ENCODE results near the gene LAMA1. TPM values are rescaled to one million over a fixed set of nuclear protein-coding genes. Genes with fewer than 3 reads are reported as not detected.

LAMA1 gene
- total and polyA plus RNA-seq, 2 of the 8 experiments (the other 6 are each of a cell fraction or from before 2014, with no cell fraction given), result 30.4 to 48.7 TPM

- Histone ChIP-seq H3K9ac (replicated peaks in 1 of 4; ENCODE audit: extremely low read depth in 1 of 4, low read depth in 3 of 4, low read length in 3 of 4) (no peak overlapping the region), H3K23ac (ENCODE audit: insufficient read length) (no peak overlapping the region), H3K79me1 (ENCODE audit: low read depth, low read length) (no peaks in the 10 kb centered on the region), H3K18ac (ENCODE audit: extremely low read depth, low read length) (no peak overlapping the region), H3K36me3 (ENCODE audit: control insufficient read depth in 2 of 4, insufficient read depth in 4 of 4, low read length in 3 of 4) (peaks cover 7 to 46% (median 31%) of the 10 kb centered on the region in 4 experiments), H3K4me2 (ENCODE audit: insufficient read depth in 1 of 2, low read depth in 2 of 2, low read length in 2 of 2) (no peak overlapping the region), H4K8ac (ENCODE audit: extremely low read depth, insufficient read depth, low read length) (no peak overlapping the region), H3K56ac (replicated peaks; ENCODE audit: insufficient read length, low read depth, low read length) (no peak overlapping the region), H3K4me3 (ENCODE audit: extremely low read depth in 1 of 4, insufficient read depth in 2 of 4, low read depth in 3 of 4, low read length in 4 of 4) (no peak overlapping the region), H2BK20ac (ENCODE audit: low read length) (no peak overlapping the region), H4K91ac (replicated peaks; ENCODE audit: insufficient read length, low read length) (no peak overlapping the region), H2BK15ac (ENCODE audit: low read length) (no peak overlapping the region), H3K23me2 (ENCODE audit: low read depth, low read length) (no peaks in the 10 kb centered on the region), H4K20me1 (replicated peaks in 1 of 2; ENCODE audit: control insufficient read depth in 1 of 2, insufficient read depth in 2 of 2, low read length in 2 of 2) (peaks cover 2 to 4% of the 10 kb centered on the region in 2 experiments), H2BK120ac (replicated peaks; ENCODE audit: low read depth, low read length) (no peak overlapping the region), H3K4ac (replicated peaks; ENCODE audit: insufficient read length, low read depth, low read length) (no peak overlapping the region), H4K5ac (ENCODE audit: insufficient read length, low read depth, low read length) (no peak overlapping the region), H3K14ac (ENCODE audit: insufficient read length) (no peak overlapping the region), H2AFZ (ENCODE audit: low read length) (no peak overlapping the region), H3K9me3 (ENCODE audit: insufficient read depth in 2 of 2, low read depth in 1 of 2, low read length in 1 of 2) (0 out of 4 replicates have a peak, but pooled peaks cover 0 to 10% of the 10 kb centered on the region in 2 experiments), H3K27me3 (replicated peaks in 1 of 4; ENCODE audit: control insufficient read depth in 3 of 4, extremely low read depth in 1 of 4, insufficient read depth in 3 of 4, low read length in 3 of 4) (no peaks in the 10 kb centered on the region), H3K79me2 (ENCODE audit: control insufficient read depth in 1 of 2, insufficient read depth in 2 of 2, low read length in 2 of 2) (no peaks in the 10 kb centered on the region), H3K27ac (ENCODE audit: low read depth, low read length) (no peak overlapping the region), H2BK5ac (ENCODE audit: low read depth, low read length) (no peak overlapping the region), H2AK5ac (ENCODE audit: low read depth, low read length) (no peak overlapping the region), H3K4me1 (replicated peaks in 1 of 4; ENCODE audit: control insufficient read depth in 3 of 4, insufficient read depth in 4 of 4, low read length in 3 of 4) (no peaks in the 10 kb centered on the region), H2BK12ac (ENCODE audit: low read depth, low read length) (no peak overlapping the region)
- TF ChIP-seq GTF2F1 (IDR thresholded peaks at IDR 0.05; ENCODE audit: borderline replicate concordance, low read depth, low read length) (no peak), FOSL1 (IDR thresholded peaks at IDR 0.05; ENCODE audit: insufficient read depth, low read depth, low read length) (no peak), SP1 (IDR thresholded peaks at IDR 0.05; ENCODE audit: low read depth, low read length) (no peak), SIX5 (IDR thresholded peaks at IDR 0.05; ENCODE audit: low read depth, low read length) (no peak), JUN (IDR thresholded peaks at IDR 0.05; ENCODE audit: low read depth, low read length) (no peak), BCL11A (IDR thresholded peaks at IDR 0.05; ENCODE audit: low read depth in 2 of 2, low read length in 2 of 2) (no peak), RFX5 (IDR thresholded peaks at IDR 0.05; ENCODE audit: borderline replicate concordance, low read depth, low read length) (no peak)
- TF ChIP-seq, protein P1, sequence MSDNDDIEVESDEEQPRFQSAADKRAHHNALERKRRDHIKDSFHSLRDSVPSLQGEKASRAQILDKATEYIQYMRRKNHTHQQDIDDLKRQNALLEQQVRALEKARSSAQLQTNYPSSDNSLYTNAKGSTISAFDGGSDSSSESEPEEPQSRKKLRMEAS (IDR thresholded peaks at IDR 0.05), result no peak
- TF ChIP-seq, protein P2, sequence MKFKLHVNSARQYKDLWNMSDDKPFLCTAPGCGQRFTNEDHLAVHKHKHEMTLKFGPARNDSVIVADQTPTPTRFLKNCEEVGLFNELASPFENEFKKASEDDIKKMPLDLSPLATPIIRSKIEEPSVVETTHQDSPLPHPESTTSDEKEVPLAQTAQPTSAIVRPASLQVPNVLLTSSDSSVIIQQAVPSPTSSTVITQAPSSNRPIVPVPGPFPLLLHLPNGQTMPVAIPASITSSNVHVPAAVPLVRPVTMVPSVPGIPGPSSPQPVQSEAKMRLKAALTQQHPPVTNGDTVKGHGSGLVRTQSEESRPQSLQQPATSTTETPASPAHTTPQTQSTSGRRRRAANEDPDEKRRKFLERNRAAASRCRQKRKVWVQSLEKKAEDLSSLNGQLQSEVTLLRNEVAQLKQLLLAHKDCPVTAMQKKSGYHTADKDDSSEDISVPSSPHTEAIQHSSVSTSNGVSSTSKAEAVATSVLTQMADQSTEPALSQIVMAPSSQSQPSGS (IDR thresholded peaks at IDR 0.05; ENCODE audit: low read length), result no peak
- WGBS, 2 experiments (ENCODE audit: extremely low coverage in 1 of 2, insufficient coverage in 1 of 2, insufficient read length in 1 of 2, insufficient replicate concordance in 2 of 2, low coverage in 1 of 2, low lambda C conversion rate in 2 of 2, missing lambda C conversion rate in 1 of 2), result 91% methylated on average over 9 of the region's 9 CpGs; no CpG with 5 or more reads in 1 of the 2 experiments
- ChIA-PET POLR2A (ENCODE audit: partially characterized antibody) (no interaction called here), CTCF (ENCODE audit: partially characterized antibody) (interaction anchor here (0.7 kb wide), 1 partner anchor 43 kb away, joined by 3 read pairs; no protein-coding TSS in a partner anchor)
- FAIRE-seq (no peak), DNase-seq (ENCODE audit: low read depth in 1 of 2, low spot score in 2 of 2) (no peak)
Measured at GRCh38 chr18:6962571-6963451, 154.8 kb downstream of the LAMA1 start.

Measured in H1 (cell line).